Body of pancreas (tissue), 4 donors: ENCODE data around the gene ANKRD29.

ENCODE experiments used
- POLR2A ChIP-seq, 3 donors: fragments of 450-650 bp; IDR thresholded peaks; one replicate each; pipeline ENCODE4 v1.6.1; 2016; ENCODE audit warnings: antibody characterized with exemption in 3 of 3, mild to moderate bottlenecking in 2 of 3
- TF ChIP-seq, protein P1 (sequence below), 7 experiments: fragments of 450-650 bp in 4 of 7; fragments of 200-600 bp in 3 of 7; sonication (generic) in 3 of 7; IDR thresholded peaks; one replicate each; pipeline ENCODE4 v1.5.1; 2016 to 2019; ENCODE audit warnings: antibody characterized with exemption in 7 of 7

DNA sequence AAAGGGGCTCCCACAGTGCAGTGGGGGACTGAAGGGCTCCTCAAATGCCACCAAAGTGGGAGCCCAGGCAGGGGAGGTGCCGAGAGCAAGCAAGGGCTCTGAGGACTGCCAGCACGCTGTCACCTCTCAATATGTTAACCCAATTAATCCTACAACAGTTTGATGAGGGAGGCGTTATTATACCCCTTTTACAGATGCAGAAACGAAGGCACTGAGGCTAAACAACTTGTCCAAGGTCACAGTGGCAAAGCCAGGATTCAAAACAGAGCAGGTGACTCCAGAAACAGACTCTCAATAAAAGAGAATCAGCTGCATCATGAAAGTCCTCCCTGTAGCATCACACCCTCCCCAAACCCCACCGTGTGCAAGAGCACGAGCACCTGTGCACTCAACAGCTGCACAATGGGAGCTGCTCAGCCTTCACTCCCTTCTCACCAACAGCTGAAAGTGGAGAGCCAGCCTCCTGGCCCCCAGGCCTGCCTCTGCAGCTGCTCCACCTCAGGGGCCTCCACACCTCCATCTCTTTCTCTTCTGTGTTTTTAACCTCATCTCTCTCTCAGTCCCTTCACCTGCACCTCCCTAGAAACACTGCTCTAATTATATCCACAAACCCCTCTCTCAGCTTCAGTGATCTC lies 84.5 kb downstream of the ANKRD29 start:
- TF ChIP-seq, protein P1, sequence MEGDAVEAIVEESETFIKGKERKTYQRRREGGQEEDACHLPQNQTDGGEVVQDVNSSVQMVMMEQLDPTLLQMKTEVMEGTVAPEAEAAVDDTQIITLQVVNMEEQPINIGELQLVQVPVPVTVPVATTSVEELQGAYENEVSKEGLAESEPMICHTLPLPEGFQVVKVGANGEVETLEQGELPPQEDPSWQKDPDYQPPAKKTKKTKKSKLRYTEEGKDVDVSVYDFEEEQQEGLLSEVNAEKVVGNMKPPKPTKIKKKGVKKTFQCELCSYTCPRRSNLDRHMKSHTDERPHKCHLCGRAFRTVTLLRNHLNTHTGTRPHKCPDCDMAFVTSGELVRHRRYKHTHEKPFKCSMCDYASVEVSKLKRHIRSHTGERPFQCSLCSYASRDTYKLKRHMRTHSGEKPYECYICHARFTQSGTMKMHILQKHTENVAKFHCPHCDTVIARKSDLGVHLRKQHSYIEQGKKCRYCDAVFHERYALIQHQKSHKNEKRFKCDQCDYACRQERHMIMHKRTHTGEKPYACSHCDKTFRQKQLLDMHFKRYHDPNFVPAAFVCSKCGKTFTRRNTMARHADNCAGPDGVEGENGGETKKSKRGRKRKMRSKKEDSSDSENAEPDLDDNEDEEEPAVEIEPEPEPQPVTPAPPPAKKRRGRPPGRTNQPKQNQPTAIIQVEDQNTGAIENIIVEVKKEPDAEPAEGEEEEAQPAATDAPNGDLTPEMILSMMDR (IDR thresholded peaks at IDR 0.05): no peak
- no peak for TF ChIP-seq POLR2A (IDR thresholded peaks at IDR 0.05)
